Smooth muscle cell of the coronary artery (primary cell): ENCODE measurements around the gene CUL3. TPM values are rescaled to one million over a fixed set of nuclear protein-coding genes. Genes with fewer than 3 reads are reported as not detected.

Experiments used
- total RNA-seq: library from RNA; depleted of rRNA; stranded (reverse); fragments of >200 nt; gene quantifications from 2 replicates; pipeline ENCODE4 v1.2.3, GENCODE V29; 2014; ENCODE audit warnings: low replicate concordance

CUL3 gene
- total RNA-seq, result 41.0 and 51.8 TPM in 2 replicates

GRCh38 chr2:224585211-224586088, at the start of gene CUL3:
CUL3 (minus strand) TSS chr2:224585363; CDS start chr2:224585009, 354 bp downstream.

Other genes with a start within 250 kb of the CUL3 start
- gene FAM124B, start 183.3 kb downstream of the CUL3 start, total RNA-seq, result 0.08 and 0.12 TPM in 2 replicates
- gene CCDC195, start 131.0 kb upstream of the CUL3 start, total RNA-seq, result not detected in 2 replicates